GM18951 (cell line): ENCODE measurements around the gene ASGR1.

ENCODE experiments used
- POLR2A ChIP-seq: IDR thresholded peaks from 4 replicates; pipeline ENCODE4 v1.6.1; 2011; ENCODE audit warnings: mild to moderate bottlenecking; ENCODE audit not compliant: insufficient read length, insufficient read depth; ENCODE audit errors: extremely low read depth
- in situ Hi-C: fragments of 300-500 bp; cut with MboI; formaldehyde crosslinking; loops from one replicate; pipeline ENCODE4 v1.12.0; 2022; ENCODE audit warnings: low sequenced_read_pairs, mixed read lengths, inconsistent platforms; ENCODE audit not compliant: unreplicated experiment

ASGR1 gene

DNA sequence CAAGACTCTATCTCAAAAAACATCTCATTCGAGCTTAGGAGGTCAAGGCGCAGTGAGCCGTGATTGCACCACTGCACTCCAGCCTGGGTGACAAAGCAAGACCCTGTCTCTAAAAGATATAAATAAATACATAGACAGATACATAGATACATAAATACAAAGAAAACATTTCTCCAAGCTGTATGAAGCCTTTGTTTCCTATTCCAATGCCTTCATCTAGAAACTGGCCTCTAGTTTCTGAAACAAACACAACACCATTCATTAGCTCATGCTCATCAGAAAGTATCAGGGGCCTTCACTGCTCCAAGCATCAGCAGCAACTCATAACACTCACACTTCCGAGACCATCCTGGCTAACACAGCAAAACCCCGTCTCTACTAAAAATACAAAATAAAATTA lies 54.2 kb downstream of the ASGR1 start:
- TF ChIP-seq POLR2A: no peak
- in situ Hi-C loops: no loop called here

DNA sequence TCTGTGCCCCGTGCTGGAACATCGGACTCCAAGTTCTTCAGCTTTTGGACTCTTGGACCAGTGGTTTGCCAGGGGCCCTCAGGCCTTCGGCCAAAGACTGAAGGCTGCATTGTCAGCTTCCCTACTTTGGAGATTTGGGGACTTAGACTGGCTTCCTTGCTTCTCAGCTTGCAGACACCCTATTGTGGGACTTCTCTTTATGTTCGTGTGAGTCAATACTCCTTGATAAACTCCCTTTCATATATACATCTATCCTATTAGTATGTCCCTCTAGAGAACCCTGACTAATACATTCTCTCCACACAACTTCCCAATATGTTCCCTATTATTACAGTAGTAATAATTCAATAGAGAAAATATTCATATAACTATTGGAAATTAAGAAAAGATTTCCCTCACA lies 55.3 kb downstream of the ASGR1 start:
- TF ChIP-seq POLR2A: no peak

More for the DNA sequence above, 55.3 kb downstream of the ASGR1 start:
- in situ Hi-C loops: no loop called here
